GM18526 (cell line): ENCODE data around the gene ZNF236.

Experiments
- POLR2A ChIP-seq: IDR thresholded peaks from 3 replicates; pipeline ENCODE4 v1.6.1; 2011; ENCODE audit not compliant: insufficient read length; ENCODE audit errors: extremely low read depth

ZNF236 gene

DNA sequence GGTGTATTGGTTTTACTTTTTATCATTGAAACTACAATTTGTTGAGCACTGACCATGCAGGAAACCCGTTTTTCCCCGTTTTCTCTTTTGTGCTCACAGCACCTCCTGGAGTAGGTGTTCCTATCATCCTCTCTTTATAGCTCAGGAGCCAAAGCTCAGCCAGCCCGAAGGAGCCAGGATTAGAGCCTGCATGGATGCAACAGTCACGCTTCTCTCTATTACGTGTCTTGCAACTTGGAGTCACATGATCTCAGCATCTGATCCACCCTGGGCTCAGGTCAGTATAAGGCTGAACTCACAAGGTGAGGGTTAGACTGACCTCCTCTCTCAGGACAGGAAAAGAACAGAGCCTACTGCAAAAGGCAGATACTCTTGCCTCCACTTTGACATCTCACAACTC, 159.7 kb downstream of the ZNF236 start:
- no peak for TF ChIP-seq POLR2A

DNA sequence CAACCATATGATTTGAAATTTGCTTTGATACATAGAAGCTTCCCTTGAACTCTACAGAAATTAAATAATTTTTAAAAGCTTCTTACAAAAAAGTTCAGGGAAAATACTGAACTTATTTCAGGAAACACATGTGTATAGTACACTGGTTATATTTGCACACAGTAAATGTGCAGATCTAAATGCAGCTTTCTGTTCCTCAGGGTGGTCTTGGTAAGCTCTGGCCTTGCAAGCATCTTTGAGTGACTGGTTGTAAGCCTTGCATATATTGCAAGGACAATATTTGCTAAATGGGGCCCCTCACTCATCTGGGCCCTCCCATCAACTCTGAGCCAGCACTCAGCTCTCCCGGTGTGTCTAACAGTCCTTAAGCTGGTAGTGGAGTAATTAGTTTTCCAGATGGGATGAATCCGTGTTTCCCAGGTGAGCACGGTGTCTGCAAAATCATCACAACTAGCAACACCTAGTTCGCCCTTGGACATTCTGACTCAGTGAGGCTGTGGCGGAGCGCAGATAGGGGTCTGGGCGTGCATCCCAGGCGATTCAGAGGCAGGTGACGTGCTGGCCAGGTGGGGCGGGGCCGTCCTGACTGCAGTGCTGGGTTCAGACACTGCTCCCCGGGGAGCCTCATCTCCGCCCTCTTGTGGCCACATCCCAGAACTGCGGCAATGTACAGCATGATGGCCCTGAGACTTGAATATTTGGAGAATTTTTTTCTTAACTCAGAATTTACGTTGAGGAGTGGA, 160.7 kb downstream of the ZNF236 start:
- TF ChIP-seq POLR2A, result no peak

DNA sequence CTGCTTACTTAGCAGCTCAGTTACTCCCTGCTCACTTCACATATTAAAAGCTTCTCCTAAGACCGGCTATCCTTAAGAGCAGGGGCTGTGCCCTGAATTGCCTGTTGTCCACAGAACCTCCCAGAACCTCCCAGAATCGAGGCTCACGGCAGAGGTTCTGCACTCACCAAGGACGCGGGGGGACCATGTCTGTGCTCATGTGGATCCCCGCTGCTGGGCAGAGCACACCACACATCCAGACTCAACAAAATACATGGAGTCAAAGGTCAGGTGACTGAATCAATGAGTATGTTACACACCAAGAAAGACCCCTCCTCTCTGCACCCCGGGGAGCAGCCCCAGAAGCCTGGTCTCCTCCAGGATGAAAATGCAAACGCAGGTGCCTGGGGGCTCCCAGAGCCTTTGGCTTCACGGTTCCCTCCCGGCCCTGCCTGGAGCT, 161.3 kb downstream of the ZNF236 start:
- TF ChIP-seq POLR2A, result no peak

DNA sequence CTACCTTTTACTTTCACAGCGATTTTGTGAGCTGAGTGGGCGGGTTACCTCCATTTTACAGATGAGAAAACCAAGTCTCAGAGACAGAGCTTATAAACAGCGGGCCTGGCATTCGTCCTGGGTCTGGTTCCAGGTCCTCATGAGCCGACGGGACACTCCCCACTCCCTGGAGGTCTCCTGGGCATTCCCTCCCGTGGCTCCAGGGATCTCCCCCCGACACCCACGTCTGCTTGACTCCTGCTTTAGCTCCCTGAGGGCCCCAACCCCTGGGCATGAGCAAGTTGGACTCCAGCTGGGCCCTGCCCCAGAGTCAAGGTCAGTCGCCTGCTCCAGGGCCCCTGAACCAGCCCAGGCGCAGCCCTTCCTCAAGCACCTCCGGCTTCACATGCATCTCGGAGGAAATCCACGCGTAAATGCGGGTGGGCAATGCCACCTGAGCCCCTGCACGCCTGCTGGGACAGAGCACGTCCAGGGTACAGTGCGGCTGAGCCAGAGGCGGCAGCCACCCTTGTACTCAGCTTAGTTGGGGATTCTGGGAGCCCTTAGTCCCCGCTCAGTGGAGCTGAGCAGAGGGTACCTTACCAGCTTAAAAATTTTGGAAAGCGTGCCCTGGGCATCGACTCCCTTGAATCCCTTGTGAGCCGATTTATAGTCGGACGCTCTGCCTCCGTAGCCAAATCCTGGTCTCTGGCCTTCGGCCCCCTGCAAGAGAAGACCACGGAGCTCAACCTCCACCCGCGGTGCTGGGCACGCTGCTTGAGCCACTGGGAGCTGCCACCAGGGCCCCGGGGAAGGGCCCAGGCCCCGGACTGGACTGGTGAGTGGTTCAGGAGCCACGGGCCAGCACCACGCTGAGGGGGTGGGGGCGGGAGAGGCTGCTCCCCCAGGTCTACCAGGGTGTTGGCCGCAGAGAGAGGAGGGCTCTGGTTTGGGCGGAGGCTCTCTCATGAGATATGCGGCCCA, 162.1 kb downstream of the ZNF236 start:
- TF ChIP-seq POLR2A, result no peak

DNA sequence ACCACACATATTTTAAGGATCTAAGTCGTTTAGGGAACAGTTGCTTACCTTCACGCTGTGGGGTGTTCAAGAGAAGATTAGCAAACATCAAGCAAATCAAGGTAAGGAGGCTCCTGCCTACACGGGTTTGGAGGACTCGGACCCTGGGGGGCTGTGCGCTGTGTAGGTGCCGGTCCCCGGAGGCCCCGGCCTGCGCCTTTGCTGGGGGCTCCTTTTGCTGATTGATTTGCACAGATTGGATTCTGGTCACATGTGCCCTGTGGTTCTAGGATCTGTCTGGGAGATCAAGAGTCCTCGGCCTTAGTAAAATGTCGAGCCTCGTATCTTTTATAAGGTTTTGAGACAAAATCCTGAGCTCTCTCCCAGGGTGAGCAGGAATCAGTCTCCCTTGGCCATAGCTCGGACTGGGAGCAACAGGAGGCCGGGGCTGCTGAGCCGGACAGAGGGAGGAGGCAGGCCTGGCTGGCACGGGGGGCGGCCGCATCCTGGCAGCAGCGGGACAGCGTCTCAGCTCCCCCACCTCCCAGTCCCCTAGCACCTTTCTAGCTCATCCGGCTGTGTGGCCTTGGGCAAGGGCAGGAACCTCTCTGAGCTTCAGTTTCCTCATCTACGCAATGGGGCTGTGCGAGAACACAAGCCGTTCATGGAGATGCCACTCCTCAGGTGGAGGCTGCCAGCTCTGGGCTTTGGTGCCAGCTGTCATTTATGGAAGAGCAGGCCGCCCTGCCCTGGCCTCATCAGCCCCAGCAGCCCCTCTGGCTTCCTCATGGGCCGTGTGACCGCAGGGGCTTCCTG, 163.0 kb downstream of the ZNF236 start:
- no peak for TF ChIP-seq POLR2A

DNA sequence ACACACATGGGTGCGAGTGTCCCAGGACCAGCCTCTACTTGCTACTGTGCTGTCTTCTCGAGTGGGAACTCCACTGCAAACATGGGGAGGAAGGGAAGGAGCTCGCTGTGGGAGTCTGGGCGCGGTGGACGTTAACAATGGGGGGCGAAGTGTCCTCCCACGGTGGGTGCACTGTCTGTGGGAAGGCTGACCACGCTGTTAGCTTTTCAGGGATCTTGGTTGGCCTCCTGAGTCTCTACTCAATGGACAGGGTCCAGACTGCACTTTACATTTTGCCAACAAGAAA, 163.5 kb downstream of the ZNF236 start:
- TF ChIP-seq POLR2A, result no peak

DNA sequence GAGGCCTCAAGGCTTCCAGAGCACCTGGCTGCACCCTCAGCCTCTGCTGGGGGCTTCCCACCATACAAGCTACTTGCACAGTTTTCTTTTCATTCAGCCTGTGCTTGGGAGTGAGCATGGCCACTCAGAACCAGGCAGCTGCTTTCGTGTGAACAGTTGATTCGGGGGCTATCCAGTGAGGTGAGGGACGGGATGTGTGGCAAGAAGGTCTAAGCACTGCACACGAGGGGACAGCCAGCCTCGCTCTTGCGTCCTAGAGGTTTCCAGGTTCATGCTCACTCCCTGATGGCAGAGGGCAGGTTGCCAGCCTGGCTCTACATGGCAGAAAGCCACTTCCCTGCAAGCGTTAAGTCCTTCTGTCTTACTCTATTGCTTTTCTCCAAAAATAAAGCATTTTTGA, 164.0 kb downstream of the ZNF236 start:
- TF ChIP-seq POLR2A, result no peak

DNA sequence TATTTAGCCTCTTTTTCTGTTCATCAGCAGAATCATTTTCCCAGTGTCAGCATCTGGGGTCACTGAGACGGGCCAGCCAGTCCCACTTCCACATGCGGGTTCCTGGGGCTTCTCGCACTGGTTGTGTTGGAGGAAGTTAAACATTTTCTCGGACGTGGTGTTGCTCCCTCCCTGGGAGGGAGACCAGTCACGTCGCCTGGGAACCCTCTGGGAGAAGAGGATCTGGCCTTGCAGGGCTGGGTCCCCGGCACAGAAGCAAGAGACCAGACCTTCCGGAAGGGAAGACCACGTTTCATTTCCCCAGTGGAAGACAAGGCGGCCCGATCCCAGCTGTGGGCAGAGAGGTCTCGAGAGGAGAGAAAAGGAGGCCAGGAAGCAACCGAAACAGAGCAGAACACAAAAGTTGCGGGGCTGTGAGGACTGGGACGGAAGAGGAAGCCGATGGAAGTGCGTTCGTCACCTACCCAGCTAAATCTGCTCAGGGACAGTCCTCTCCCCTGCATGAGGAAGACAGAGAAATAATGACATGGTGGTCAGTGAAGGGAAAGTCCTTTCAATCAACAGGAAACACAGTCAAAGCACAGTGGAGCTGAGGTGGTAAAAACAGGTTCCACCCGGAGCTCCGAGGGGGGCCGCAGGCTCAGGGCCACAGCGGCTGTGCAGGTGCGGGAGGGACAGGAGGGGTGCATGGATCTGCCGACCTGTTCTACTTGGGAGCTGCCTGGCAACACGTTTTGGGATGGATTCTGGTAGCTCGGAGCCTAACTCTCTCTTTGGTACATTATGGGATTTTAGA, 165.9 kb downstream of the ZNF236 start:
- no peak for TF ChIP-seq POLR2A

DNA sequence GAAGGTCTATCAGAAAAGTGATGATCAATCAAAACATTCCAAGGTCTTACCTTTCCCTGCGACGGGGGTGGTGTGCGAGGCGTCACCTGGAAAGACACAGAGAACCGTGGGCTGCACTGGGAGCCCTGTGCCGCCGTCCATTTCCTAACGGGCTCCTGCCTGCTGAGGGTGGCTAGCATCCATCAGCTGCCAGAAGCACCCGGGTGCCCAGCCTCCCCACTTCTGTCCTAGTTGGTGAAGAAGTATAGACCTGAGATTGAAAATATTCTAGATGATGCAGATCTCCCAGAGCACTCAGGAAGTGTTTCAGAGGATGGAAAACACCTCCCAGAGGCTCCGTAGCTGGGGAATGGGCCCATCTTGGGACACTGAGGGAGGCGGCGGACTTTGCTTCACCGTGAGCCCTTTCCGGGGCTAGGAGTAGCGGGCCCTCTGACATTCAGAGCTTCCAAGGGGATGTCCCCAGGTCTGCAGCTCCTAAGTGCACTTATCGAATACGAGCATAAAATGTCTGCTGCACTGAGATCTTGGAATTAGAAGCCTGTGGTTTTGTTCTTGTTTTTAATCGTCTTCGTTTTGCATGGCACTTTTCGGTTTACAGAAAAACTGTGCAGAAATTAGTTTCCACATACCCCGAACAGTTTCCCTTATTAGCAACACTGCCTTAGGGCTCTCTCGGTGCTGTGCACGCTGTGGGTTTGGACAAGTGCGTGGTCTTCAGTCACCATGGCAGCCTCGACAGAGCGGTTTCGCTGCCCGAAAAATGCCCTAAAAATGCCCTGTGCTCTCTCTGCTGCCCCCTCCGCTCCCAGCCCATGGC, 166.7 kb downstream of the ZNF236 start:
- TF ChIP-seq POLR2A, result no peak

DNA sequence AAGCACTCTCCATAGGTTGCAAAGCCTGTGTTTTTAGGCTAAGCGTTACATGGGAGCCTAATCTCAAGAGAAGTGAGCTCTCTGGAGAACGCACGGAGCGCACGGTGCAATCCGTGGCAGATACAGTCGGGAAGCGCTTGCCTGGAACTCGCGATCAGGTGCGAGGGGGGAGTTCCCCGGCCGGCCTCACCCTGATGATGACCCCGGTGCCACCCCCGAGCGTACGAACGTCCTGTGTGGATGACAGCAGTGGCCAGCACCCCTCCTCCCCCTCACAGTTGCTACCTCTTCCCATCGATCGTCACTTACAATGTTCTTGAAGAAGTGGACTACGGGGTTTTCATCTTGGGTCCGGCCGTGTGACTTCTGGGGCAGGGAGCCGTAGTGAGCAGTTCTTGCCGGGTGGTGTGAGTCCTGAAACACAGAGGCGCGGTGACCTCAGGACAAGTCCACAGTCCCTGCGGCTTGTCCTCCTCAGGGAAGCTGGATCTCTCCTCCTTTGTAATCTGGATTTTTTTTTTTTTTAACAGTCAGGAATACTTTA, 167.4 kb downstream of the ZNF236 start:
- no peak for TF ChIP-seq POLR2A

DNA sequence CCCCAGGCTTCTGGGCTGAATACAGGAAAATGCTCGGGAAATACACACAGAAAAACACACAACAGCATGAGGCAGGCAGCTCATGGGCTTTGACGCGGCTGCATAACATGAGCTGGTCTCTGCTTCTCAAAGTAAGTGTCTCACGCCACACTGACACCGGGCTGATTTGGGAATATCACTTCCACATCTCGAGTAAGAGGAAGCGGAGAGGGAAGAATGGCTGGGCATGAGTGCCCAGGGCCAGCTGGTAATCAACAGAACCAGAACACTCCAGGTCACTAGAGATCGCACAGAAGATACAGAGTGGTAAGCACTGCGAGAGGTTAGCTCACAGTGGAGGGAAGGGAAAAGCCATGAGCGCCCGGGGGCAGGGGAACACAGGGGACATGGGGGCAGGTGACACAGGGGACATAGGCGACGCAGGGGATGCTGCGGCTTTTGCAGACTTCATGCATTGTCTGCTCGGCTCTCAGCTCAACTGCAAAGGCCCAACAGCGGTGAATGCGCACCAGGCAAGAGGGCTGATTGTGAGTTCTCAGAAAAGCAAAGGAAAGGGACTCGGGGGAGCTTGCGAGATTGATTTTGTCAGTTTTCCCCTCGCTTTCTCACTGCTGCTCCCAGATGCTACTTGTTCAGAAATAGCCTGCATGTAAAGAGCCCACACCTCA, 168.8 kb downstream of the ZNF236 start:
- TF ChIP-seq POLR2A, result no peak

DNA sequence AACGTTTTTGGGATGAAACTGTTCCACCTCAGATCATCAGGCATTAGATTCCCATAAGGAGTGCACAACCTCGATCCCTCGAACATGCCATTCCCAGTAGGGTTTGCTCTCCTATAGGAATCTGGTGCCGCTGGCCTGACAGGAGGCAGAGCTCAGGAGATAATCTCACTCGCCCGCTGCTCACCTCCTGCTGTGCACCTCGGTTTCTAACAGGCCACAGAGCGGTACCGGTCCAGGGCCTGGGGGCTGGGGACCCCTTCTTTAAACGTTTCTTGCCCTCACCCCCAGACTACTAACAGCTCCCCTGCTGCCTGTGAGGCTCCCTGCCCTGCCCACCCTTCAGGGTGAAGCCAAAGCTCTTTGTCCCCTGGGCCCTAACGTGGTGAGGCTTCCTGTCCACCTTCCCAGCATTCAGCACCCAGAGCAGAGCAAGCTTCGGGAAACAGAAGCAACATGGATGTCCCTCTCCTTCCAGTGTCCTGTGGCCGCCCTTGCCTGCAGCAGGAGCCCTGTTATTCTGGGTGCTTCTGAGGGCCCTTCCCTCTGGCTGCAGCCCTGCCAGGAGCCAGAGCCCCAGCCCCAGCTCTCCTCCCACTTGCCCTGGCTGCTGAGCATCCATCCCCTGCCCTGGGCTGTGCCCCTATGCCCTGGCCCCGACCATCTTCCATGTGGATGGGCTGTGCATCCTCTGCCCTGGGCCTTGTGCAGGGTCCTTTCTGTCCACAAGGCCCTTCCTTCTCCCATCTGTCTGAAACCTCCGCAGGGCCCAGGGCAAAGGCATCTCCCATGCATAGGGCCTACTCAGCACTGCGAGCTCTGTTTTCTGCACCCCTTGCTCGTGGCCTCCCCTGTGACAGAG, 170.1 kb downstream of the ZNF236 start:
- TF ChIP-seq POLR2A, result no peak
